Upper lobe of left lung (tissue), 6 donors: Measurements from ENCODE around the gene DNAH1. TPM values are rescaled to one million over a fixed set of nuclear protein-coding genes. Genes with fewer than 3 reads are reported as not detected.

Source experiments
- ATAC-seq, 2 donors: fragments of 200-7000 bp; cut with Tn5 transposase; one replicate each; pipeline ENCODE4 v1.9.1; 2022; ENCODE audit warnings: mild to moderate bottlenecking in 2 of 2, moderate library complexity in 2 of 2; ENCODE audit not compliant: low FRiP score in 2 of 2
- DNase-seq, 2 donors: peaks; one replicate each; pipeline ENCODE4 v3.0.0-alpha.2; 2019 to 2020
- H3K27ac ChIP-seq, 4 donors: fragments of 200-600 bp; sonication (generic); one replicate each; pipeline ENCODE4 v1.5.1; 2016 to 2019
- H3K27me3 ChIP-seq, 4 donors: fragments of 200-600 bp; sonication (generic); one replicate each; pipeline ENCODE4 v1.5.1; 2017 to 2019
- H3K36me3 ChIP-seq, 4 donors: fragments of 200-600 bp; sonication (generic); one replicate each; pipeline ENCODE4 v1.5.1; 2016 to 2019
- H3K4me1 ChIP-seq, 4 donors: fragments of 200-600 bp; sonication (generic); one replicate each; pipeline ENCODE4 v1.5.1; 2018 to 2019
- H3K4me3 ChIP-seq, 4 donors: fragments of 200-600 bp; sonication (generic); one replicate each; pipeline ENCODE4 v1.5.1; 2017 to 2019; ENCODE audit warnings: mild to moderate bottlenecking in 2 of 4, moderate library complexity in 1 of 4
- H3K9me3 ChIP-seq, 4 donors: fragments of 200-600 bp; sonication (generic); one replicate each; pipeline ENCODE4 v1.5.1; 2018 to 2019
- EP300 ChIP-seq, 4 donors: sonication (generic); formaldehyde crosslinking; IDR thresholded peaks; one replicate each; pipeline ENCODE4 v1.5.1; 2017; ENCODE audit warnings: antibody characterized with exemption in 4 of 4, control low read depth in 2 of 4
- POLR2A ChIP-seq, 4 donors: fragments of 450-650 bp; IDR thresholded peaks; one replicate each; pipeline ENCODE4 v1.5.1; 2016 to 2017; ENCODE audit warnings: antibody characterized with exemption in 4 of 4, mild to moderate bottlenecking in 2 of 4
- POLR2AphosphoS5 ChIP-seq, 2 donors: sonication (generic); formaldehyde crosslinking; IDR thresholded peaks; one replicate each; pipeline ENCODE4 v1.5.1; 2017; ENCODE audit warnings: antibody characterized with exemption in 2 of 2
- WGBS, 2 donors: methylation state at CpG; one replicate each; pipeline ENCODE4 v1.1.5; 2017 to 2018; 5-methylcytosine and 5-hydroxymethylcytosine counted together
- total RNA-seq, 6 donors: library from RNA; depleted of rRNA in 4 of 6; stranded (reverse); fragments of >200 nt in 4 of 6; gene quantifications; one replicate each; pipeline versions ENCODE4 v1.1.0 to v1.2.1, GENCODE V29; 2016 to 2021
- TF ChIP-seq, protein P1 (sequence below), 6 experiments: fragments of 450-650 bp in 4 of 6; fragments of 200-600 bp in 2 of 6; sonication (generic) in 2 of 6; IDR thresholded peaks; one replicate each; pipeline ENCODE4 v1.5.1; 2016 to 2019; ENCODE audit warnings: antibody characterized with exemption in 6 of 6
- donor health status: DM: no; HTN: no; CAD: no; lungs with moderate emphysema.
- donor health status: DM: no; HTN: yes; CAD: no; lungs with severe emphysema.

DNAH1 gene
- total RNA-seq, 6 donors from 2014 or later: 10.8 to 67.1 (median 22.4) TPM

DNA sequence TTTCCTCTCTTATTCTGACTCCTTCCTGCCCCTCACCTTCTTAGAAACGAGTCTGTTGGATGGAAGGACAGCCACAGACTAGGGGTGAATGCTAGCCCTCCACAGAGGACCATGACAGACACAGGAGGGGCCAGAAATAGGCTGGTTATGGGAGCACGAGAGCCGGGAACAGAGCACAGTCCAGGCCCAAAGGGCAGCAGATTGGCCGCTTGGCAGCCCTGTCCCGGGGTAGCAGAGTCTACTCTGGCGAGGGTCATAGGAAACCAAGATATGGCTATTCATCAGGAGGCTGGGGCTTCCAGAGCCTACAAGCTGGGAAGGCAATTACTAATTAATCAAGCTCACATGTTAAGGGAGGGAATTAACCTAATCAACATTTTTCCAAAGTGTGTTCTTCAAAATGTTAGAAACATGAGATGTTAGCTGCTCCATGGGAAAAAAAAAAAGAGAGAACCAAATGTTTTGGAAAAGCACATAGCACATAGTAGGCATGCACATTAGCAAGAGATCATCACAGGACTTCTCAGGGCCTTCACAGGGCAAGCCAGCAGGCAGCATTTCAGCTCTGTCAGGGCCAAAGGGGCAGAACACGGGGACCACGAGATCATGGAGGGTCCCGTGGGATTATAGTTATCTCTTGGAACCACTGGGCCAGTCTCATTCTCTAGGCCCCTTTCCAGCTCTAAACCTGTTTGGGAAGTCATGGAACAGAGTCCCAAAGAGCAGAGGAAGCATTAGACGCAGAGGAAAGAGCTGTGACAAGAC, 115.5 kb downstream of the DNAH1 start:
- peaks cover 38 to 56% (median 50%) of the 10 kb centered on the region in 4 donors for H3K4me1 ChIP-seq
- 69 to 75% methylated on average over 10 of the region's 10 CpGs for WGBS, 2 donors
- H3K36me3 ChIP-seq: no peaks in the 10 kb centered on the region
- peak in 1 of 2 donors; percentile 12 for DNase-seq
- no peak overlapping the region for H3K4me3 ChIP-seq
- H3K27me3 ChIP-seq: no peaks in the 10 kb centered on the region
- H3K27ac ChIP-seq: peak overlapping the region; percentile 37 to 79 (median 60)
- TF ChIP-seq POLR2AphosphoS5 (IDR thresholded peaks at IDR 0.05) (no peak), POLR2A (IDR thresholded peaks at IDR 0.05) (no peak), EP300 (IDR thresholded peaks at IDR 0.05) (no peak)
- TF ChIP-seq, protein P1, sequence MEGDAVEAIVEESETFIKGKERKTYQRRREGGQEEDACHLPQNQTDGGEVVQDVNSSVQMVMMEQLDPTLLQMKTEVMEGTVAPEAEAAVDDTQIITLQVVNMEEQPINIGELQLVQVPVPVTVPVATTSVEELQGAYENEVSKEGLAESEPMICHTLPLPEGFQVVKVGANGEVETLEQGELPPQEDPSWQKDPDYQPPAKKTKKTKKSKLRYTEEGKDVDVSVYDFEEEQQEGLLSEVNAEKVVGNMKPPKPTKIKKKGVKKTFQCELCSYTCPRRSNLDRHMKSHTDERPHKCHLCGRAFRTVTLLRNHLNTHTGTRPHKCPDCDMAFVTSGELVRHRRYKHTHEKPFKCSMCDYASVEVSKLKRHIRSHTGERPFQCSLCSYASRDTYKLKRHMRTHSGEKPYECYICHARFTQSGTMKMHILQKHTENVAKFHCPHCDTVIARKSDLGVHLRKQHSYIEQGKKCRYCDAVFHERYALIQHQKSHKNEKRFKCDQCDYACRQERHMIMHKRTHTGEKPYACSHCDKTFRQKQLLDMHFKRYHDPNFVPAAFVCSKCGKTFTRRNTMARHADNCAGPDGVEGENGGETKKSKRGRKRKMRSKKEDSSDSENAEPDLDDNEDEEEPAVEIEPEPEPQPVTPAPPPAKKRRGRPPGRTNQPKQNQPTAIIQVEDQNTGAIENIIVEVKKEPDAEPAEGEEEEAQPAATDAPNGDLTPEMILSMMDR (IDR thresholded peaks at IDR 0.05): no peak
- no peaks in the 10 kb centered on the region for H3K9me3 ChIP-seq
- no peak for ATAC-seq

DNA sequence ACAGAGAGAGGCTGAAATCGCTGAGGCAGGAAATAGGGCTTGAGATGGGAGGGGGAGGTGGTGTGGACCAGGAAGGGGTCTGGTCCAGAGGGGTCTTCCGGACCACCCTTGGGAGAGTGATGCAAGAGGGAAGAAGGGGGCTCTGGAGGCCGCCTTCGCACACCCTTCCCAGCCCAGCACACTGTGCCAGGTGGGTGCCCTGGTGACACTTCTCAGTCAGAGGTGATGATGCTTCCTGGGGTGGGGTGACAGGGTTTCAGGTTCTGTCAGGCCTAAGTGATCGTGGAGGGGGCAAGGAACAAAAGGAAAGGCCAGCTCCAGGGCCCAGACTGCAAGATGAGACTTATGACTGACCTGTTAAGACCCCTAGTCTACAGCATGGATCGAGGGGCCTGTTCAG, 116.1 kb downstream of the DNAH1 start:
- H3K9me3 ChIP-seq: no peaks in the 10 kb centered on the region
- no peaks in the 10 kb centered on the region for H3K27me3 ChIP-seq
- no peak overlapping the region for H3K4me3 ChIP-seq
- H3K27ac ChIP-seq: peak overlapping the region; percentile 30 to 79 (median 60)
- H3K36me3 ChIP-seq: no peaks in the 10 kb centered on the region
- 66 to 68% methylated on average over 6 of the region's 6 CpGs for WGBS, 2 donors
- no peak for ATAC-seq
- TF ChIP-seq, protein P1 (IDR thresholded peaks at IDR 0.05): no peak
- no peak for TF ChIP-seq POLR2AphosphoS5 (IDR thresholded peaks at IDR 0.05)
- TF ChIP-seq EP300 (IDR thresholded peaks at IDR 0.05): no peak
- no peak for TF ChIP-seq POLR2A (IDR thresholded peaks at IDR 0.05)
- H3K4me1 ChIP-seq: peaks cover 44 to 62% (median 54%) of the 10 kb centered on the region in 4 donors
- peak in 1 of 2 donors; percentile 10 for DNase-seq

DNA sequence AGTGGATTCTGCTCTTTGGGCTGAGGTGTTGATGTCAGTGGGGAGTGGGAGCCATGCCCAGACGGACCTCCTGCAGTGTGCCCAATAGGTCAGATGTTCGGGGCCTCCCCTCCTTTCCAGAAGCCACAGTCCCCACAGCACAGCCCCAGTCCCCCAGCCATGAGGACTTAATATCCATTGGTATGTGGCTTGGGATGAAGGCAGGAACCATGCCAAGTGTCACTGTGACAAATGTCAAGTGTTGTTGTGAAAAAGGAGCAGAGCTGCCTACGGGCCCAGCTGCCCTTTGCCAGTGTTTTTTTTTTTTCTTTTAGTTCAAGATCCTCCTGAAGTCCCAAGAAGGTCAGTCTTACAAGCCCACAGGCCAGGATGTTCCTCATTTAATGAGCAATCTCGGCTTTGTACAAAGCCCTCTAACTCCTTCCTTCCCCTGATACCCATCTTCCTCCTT, 116.6 kb downstream of the DNAH1 start:
- peak overlapping the region; percentile 30 to 79 (median 60) for H3K27ac ChIP-seq
- TF ChIP-seq, protein P1 (IDR thresholded peaks at IDR 0.05): no peak
- no peak for TF ChIP-seq EP300 (IDR thresholded peaks at IDR 0.05)
- TF ChIP-seq POLR2AphosphoS5 (IDR thresholded peaks at IDR 0.05): no peak
- no peak for TF ChIP-seq POLR2A (IDR thresholded peaks at IDR 0.05)
- H3K4me1 ChIP-seq: peaks cover 44 to 67% (median 59%) of the 10 kb centered on the region in 4 donors
- H3K9me3 ChIP-seq: no peaks in the 10 kb centered on the region
- no peaks in the 10 kb centered on the region for H3K27me3 ChIP-seq
- DNase-seq (peak in 1 of 2 donors; percentile 28), ATAC-seq (no peak)
- 17 to 40% methylated on average over 2 to 4 of the region's 4 CpGs for WGBS, 2 donors
- no peak overlapping the region for H3K4me3 ChIP-seq
- no peaks in the 10 kb centered on the region for H3K36me3 ChIP-seq

DNA sequence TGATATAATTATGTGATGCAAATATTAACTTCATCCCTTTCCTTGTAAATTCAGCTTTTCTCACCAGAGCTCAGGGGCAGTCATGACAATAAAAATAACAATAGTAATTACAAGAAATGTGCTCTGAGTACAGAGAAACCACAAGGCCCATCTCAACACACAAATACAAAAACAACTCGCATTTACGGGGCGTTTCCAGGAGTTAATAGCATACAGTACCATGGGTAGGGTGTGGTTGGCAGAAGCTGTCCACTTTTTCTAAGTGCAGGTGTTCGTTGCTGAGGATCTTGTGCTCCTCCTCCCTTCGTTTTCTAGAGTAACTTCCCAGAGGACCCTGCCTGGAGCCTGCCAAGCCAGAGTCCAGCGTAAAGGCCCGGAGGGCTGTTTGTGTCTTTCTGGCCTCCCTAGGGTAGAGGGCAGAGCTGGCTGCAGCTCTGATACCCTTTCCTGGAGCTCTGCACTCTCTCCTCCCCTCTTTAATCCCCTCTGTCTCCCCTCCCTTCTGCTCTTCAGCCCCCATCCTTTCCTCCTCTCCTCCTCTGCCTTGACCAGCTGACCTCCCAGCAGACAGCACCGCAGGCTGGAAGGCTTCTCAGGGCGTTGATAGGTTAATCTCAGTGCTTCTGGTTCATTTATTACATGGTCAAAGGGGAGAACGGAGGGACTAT, 117.3 kb downstream of the DNAH1 start:
- TF ChIP-seq, protein P1 (IDR thresholded peaks at IDR 0.05): no peak
- TF ChIP-seq EP300 (IDR thresholded peaks at IDR 0.05) (no peak), POLR2A (IDR thresholded peaks at IDR 0.05) (no peak), POLR2AphosphoS5 (IDR thresholded peaks at IDR 0.05) (no peak)
- Histone ChIP-seq H3K27ac (peak overlapping the region; percentile 35 to 79 (median 67)), H3K4me3 (no peak overlapping the region), H3K9me3 (no peaks in the 10 kb centered on the region), H3K4me1 (peaks cover 50 to 73% (median 66%) of the 10 kb centered on the region in 4 donors), H3K27me3 (no peaks in the 10 kb centered on the region), H3K36me3 (no peaks in the 10 kb centered on the region)
- ATAC-seq (no peak), DNase-seq (no peak)
- 80% methylated on average over 10 of the region's 10 CpGs for WGBS, 2 donors
